ENCODE results near the gene FBXL19. TPM values are rescaled to one million over a fixed set of nuclear protein-coding genes. Genes with fewer than 3 reads are reported as not detected.

FBXL19 gene
- polyA plus RNA-seq, 1 donor, result 17.6 TPM

DNA sequence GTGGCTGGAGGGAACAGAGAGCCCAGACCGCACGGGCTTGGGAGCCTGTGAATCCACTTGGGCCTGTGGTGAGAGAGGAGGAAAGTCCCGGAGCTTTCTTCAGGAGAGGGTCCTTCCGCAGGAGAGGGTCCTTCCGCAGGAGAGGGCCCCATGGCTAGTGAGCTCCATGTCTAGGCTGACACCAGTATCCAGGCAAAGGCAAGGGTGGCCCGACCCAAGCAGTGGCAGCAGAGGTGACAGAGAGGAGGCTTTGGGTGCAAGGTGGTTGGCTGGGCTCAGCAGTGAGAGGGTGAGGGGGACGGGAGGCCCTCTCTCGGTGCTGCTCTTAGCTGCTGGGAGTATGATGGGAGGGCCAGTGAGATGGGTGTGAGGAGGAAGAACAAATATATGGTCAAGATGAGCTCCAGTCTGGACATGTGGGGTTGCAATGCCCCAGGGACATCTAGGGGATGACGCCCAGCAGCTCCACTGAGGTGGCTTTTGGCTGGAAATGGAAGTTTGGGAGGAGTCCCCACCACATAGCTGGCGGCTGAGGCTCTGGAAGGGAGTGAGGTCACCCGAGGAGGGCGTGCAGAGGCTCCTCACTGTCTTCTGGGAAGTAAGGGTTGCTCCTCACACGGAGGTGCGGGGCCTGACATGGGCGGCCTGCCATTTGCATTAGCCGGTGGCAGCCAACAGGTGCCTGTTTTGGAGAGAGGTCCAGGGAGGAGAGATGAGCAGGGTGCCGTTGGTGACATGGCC lies 59.3 kb downstream of the FBXL19 start:
- no peaks in the 10 kb centered on the region for H3K27me3 ChIP-seq (ENCODE audit: control insufficient read depth, insufficient read depth, low read length)
- H3K4me1 ChIP-seq (ENCODE audit: control insufficient read depth, insufficient read depth, low read length), result peaks cover 9% of the 10 kb centered on the region
- WGBS (ENCODE audit: insufficient coverage, low lambda C conversion rate), result no CpG with 5 or more reads among the region's 17 CpGs
- peaks cover 53% of the 10 kb centered on the region for H3K36me3 ChIP-seq (ENCODE audit: control insufficient read depth, insufficient read depth, low read length)
- no peak overlapping the region for H3K27ac ChIP-seq (ENCODE audit: low read length)
- H3K9me3 ChIP-seq (ENCODE audit: control insufficient read depth, low read depth, low read length), result no peaks in the 10 kb centered on the region
- DNase-seq, result no peak
- H3K4me3 ChIP-seq (ENCODE audit: low read length), result no peak overlapping the region

GRCh38 chr16:30983289-30983889 lies 60.0 kb downstream of the FBXL19 start:
- no peak overlapping the region for H3K4me3 ChIP-seq (ENCODE audit: low read length)

DNA sequence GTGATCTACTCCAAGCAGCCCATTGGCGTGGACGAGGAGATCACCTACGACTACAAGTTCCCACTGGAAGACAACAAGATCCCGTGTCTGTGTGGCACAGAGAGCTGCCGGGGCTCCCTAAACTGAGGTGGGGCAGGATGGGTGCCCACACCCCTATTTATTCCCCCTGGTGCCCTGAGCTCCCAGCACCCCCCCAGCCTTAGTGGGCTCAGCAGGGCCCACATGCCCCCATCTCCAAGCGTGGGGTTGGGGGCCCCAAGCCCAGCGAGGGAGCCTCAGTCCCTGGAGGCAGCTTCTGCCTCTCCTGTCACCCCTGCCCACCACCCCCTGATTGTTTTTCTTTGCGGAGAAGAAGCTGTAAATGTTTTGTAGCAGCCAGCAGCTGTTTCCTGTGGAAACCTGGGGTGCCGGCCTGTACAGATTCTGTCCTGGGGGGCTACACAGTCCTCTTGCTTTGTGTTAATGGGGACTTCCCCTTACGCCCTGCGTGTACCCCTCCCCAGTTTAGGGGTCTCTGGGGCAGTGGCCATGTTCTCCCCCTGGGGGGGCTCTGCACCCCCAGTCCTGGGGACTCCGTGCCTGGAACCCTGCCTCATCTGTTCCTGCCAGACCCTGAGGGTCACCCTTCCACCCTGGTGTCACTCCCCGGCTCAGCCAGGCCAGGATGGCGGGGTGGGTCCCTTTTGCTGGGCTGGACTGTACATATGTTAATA lies 60.7 kb downstream of the FBXL19 start:
- no peak for DNase-seq
- peaks cover 9% of the 10 kb centered on the region for H3K4me1 ChIP-seq (ENCODE audit: control insufficient read depth, insufficient read depth, low read length)
- no peaks in the 10 kb centered on the region for H3K27me3 ChIP-seq (ENCODE audit: control insufficient read depth, insufficient read depth, low read length)
- H3K36me3 ChIP-seq (ENCODE audit: control insufficient read depth, insufficient read depth, low read length), result peaks cover 55% of the 10 kb centered on the region
- no peak overlapping the region for H3K4me3 ChIP-seq (ENCODE audit: low read length)
- H3K9me3 ChIP-seq (ENCODE audit: control insufficient read depth, low read depth, low read length), result no peaks in the 10 kb centered on the region
- no peak overlapping the region for H3K27ac ChIP-seq (ENCODE audit: low read length)
- no CpG with 5 or more reads among the region's 14 CpGs for WGBS (ENCODE audit: insufficient coverage, low lambda C conversion rate)

More at GRCh38 chr16:30983289-30983889, 60.0 kb downstream of the FBXL19 start:
- DNase-seq, result no peak
- WGBS (ENCODE audit: insufficient coverage, low lambda C conversion rate), result no CpG with 5 or more reads among the region's 25 CpGs
- Histone ChIP-seq H3K4me1 (ENCODE audit: control insufficient read depth, insufficient read depth, low read length) (peaks cover 9% of the 10 kb centered on the region), H3K27me3 (ENCODE audit: control insufficient read depth, insufficient read depth, low read length) (no peaks in the 10 kb centered on the region), H3K9me3 (ENCODE audit: control insufficient read depth, low read depth, low read length) (no peaks in the 10 kb centered on the region), H3K27ac (ENCODE audit: low read length) (no peak overlapping the region), H3K36me3 (ENCODE audit: control insufficient read depth, insufficient read depth, low read length) (peaks cover 56% of the 10 kb centered on the region)

GRCh38 chr16:30984669-30985400 lies 61.5 kb downstream of the FBXL19 start, which contains the start of gene HSD3B7:
TSS of gene HSD3B7 (plus strand) at chr16:30985207. CDS start at chr16:30985659, 452 bp downstream.
- no CpG with 5 or more reads among the region's 24 CpGs for WGBS (ENCODE audit: insufficient coverage, low lambda C conversion rate)
- peak within 1 kb of the TSS; percentile 64 for H3K4me3 ChIP-seq (ENCODE audit: low read length)
- H3K27ac ChIP-seq (ENCODE audit: low read length), result peak within 1 kb of the TSS; percentile 84
- peaks cover 9% of the 10 kb centered on the region for H3K4me1 ChIP-seq (ENCODE audit: control insufficient read depth, insufficient read depth, low read length)
- peak; percentile 66 to 79 for DNase-seq
- no peaks in the 10 kb centered on the region for H3K27me3 ChIP-seq (ENCODE audit: control insufficient read depth, insufficient read depth, low read length)
- H3K36me3 ChIP-seq (ENCODE audit: control insufficient read depth, insufficient read depth, low read length), result peaks cover 50% of the 10 kb centered on the region
- no peaks in the 10 kb centered on the region for H3K9me3 ChIP-seq (ENCODE audit: control insufficient read depth, low read depth, low read length)

GRCh38 chr16:30985401-30986128 lies 62.2 kb downstream of the FBXL19 start:
- peak overlapping the region; percentile 64 for H3K4me3 ChIP-seq (ENCODE audit: low read length)
- no CpG with 5 or more reads among the region's 20 CpGs for WGBS (ENCODE audit: insufficient coverage, low lambda C conversion rate)

DNA sequence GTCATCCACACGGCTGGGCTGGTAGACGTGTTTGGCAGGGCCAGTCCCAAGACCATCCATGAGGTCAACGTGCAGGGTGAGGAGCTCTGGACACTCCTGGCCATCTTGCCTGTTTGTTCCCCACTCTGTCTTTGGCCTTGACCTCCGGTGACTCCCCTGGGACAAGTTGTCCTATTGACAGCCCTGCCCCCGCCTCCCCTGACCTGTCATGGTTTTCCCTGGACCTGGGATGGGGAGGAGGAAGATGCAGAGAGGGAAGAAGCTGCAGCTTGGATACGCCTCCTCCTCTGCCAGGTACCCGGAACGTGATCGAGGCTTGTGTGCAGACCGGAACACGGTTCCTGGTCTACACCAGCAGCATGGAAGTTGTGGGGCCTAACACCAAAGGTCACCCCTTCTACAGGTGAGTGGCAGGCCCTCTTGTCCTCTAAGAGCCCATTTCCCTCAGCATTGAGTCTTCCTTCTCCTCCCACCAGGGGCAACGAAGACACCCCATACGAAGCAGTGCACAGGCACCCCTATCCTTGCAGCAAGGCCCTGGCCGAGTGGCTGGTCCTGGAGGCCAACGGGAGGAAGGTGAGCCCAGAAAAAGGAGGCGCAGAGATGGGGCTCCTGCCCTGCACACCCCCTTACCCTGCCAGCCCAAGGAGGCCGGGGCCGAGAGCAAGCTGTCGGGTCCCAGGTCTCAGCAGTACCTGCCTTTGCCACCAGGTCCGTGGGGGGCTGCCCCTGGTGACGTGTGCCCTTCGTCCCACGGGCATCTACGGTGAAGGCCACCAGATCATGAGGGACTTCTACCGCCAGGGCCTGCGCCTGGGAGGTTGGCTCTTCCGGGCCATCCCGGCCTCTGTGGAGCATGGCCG lies 63.0 kb downstream of the FBXL19 start:
- Histone ChIP-seq H3K36me3 (ENCODE audit: control insufficient read depth, insufficient read depth, low read length) (peaks cover 38% of the 10 kb centered on the region), H3K27ac (ENCODE audit: low read length) (no peak overlapping the region), H3K27me3 (ENCODE audit: control insufficient read depth, insufficient read depth, low read length) (no peaks in the 10 kb centered on the region), H3K4me1 (ENCODE audit: control insufficient read depth, insufficient read depth, low read length) (peaks cover 9% of the 10 kb centered on the region), H3K4me3 (ENCODE audit: low read length) (no peak overlapping the region), H3K9me3 (ENCODE audit: control insufficient read depth, low read depth, low read length) (no peaks in the 10 kb centered on the region)
- no peak for DNase-seq
- WGBS (ENCODE audit: insufficient coverage, low lambda C conversion rate), result no CpG with 5 or more reads among the region's 29 CpGs

More at GRCh38 chr16:30985401-30986128, 62.2 kb downstream of the FBXL19 start:
- Histone ChIP-seq H3K4me1 (ENCODE audit: control insufficient read depth, insufficient read depth, low read length) (peaks cover 9% of the 10 kb centered on the region), H3K27ac (ENCODE audit: low read length) (peak overlapping the region; percentile 84), H3K36me3 (ENCODE audit: control insufficient read depth, insufficient read depth, low read length) (peaks cover 43% of the 10 kb centered on the region), H3K27me3 (ENCODE audit: control insufficient read depth, insufficient read depth, low read length) (no peaks in the 10 kb centered on the region), H3K9me3 (ENCODE audit: control insufficient read depth, low read depth, low read length) (no peaks in the 10 kb centered on the region)
- peak; percentile 76 to 82 for DNase-seq

DNA sequence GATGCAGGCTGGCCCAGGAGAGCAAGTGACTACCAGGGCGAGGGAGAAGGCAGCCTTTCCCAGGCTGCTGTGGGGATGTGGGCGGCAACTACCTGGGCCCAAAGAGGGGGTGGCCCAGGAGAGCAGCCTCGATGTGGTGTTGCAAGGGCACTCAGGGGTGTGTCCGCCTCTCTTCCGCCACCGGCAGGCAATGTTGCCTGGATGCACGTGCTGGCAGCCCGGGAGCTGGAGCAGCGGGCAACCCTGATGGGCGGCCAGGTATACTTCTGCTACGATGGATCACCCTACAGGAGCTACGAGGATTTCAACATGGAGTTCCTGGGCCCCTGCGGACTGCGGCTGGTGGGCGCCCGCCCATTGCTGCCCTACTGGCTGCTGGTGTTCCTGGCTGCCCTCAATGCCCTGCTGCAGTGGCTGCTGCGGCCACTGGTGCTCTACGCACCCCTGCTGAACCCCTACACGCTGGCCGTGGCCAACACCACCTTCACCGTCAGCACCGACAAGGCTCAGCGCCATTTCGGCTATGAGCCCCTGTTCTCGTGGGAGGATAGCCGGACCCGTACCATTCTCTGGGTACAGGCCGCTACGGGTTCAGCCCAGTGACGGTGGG lies 64.3 kb downstream of the FBXL19 start:
- peaks cover 9% of the 10 kb centered on the region for H3K4me1 ChIP-seq (ENCODE audit: control insufficient read depth, insufficient read depth, low read length)
- peaks cover 31% of the 10 kb centered on the region for H3K36me3 ChIP-seq (ENCODE audit: control insufficient read depth, insufficient read depth, low read length)
- no peaks in the 10 kb centered on the region for H3K9me3 ChIP-seq (ENCODE audit: control insufficient read depth, low read depth, low read length)
- no peak for DNase-seq
- H3K4me3 ChIP-seq (ENCODE audit: low read length), result no peak overlapping the region
- H3K27ac ChIP-seq (ENCODE audit: low read length), result no peak overlapping the region
- H3K27me3 ChIP-seq (ENCODE audit: control insufficient read depth, insufficient read depth, low read length), result no peaks in the 10 kb centered on the region
- no CpG with 5 or more reads among the region's 30 CpGs for WGBS (ENCODE audit: insufficient coverage, low lambda C conversion rate)

GRCh38 chr16:30989469-30990047 lies 66.2 kb downstream of the FBXL19 start:
- no peak for DNase-seq
- H3K27ac ChIP-seq (ENCODE audit: low read length), result no peak overlapping the region
- no CpG with 5 or more reads among the region's 23 CpGs for WGBS (ENCODE audit: insufficient coverage, low lambda C conversion rate)
- H3K4me3 ChIP-seq (ENCODE audit: low read length), result no peak overlapping the region
- H3K27me3 ChIP-seq (ENCODE audit: control insufficient read depth, insufficient read depth, low read length), result no peaks in the 10 kb centered on the region
- H3K4me1 ChIP-seq (ENCODE audit: control insufficient read depth, insufficient read depth, low read length), result peaks cover 9% of the 10 kb centered on the region
- H3K9me3 ChIP-seq (ENCODE audit: control insufficient read depth, low read depth, low read length), result no peaks in the 10 kb centered on the region
- H3K36me3 ChIP-seq (ENCODE audit: control insufficient read depth, insufficient read depth, low read length), result peaks cover 15% of the 10 kb centered on the region

All from large intestine (tissue), 3 donors.